Umbilical cord (tissue), 2 donors: ENCODE data around the gene PRRX1. TPM values are rescaled to one million over a fixed set of nuclear protein-coding genes. Genes with fewer than 3 reads are reported as not detected.

Experiments
- DNase-seq: peaks from one replicate; pipeline ENCODE4 v3.0.0-alpha.2; 2015; ENCODE audit warnings: low spot score
- total RNA-seq: library from RNA; depleted of rRNA; stranded (reverse); fragments of >200 nt; gene quantifications from one replicate; pipeline ENCODE4 v1.2.3, GENCODE V29; 2014; ENCODE audit warnings: low replicate concordance; ENCODE audit not compliant: insufficient read depth

PRRX1 gene
- total RNA-seq, 1 donor from 2014 or later = 7.9 TPM

GRCh38 chr1:170664828-170665612, 1.1 kb downstream of the PRRX1 start:
- DNase-seq = peak; percentile 53

- no peak for DNase-seq
Observed at GRCh38 chr1:170665629-170666028, 1.7 kb downstream of the PRRX1 start.

- no peak for DNase-seq
Observed at GRCh38 chr1:170666541-170667254, 2.8 kb downstream of the PRRX1 start.

- DNase-seq = no peak
Observed at GRCh38 chr1:170668209-170669106, 4.5 kb downstream of the PRRX1 start.

- no peak for DNase-seq
Observed at GRCh38 chr1:170669107-170669445, 5.1 kb downstream of the PRRX1 start.

GRCh38 chr1:170669586-170670530, 5.9 kb downstream of the PRRX1 start:
- DNase-seq = no peak

GRCh38 chr1:170670802-170671628, 7.1 kb downstream of the PRRX1 start:
- DNase-seq = peak; percentile 48

GRCh38 chr1:170671629-170671963, 7.7 kb downstream of the PRRX1 start:
- DNase-seq = no peak

GRCh38 chr1:170672316-170672715, 8.4 kb downstream of the PRRX1 start:
- DNase-seq = no peak

- DNase-seq = no peak
Observed at GRCh38 chr1:170674239-170674638, 10.3 kb downstream of the PRRX1 start.

GRCh38 chr1:170674986-170675385, 11.1 kb downstream of the PRRX1 start:
- no peak for DNase-seq

- DNase-seq = no peak
Observed at GRCh38 chr1:170675865-170676264, 11.9 kb downstream of the PRRX1 start.

GRCh38 chr1:170676628-170677027, 12.7 kb downstream of the PRRX1 start:
- no peak for DNase-seq

- peak; percentile 43 for DNase-seq
Observed at GRCh38 chr1:170678027-170678600, 14.2 kb downstream of the PRRX1 start.

GRCh38 chr1:170680428-170680827, 16.5 kb downstream of the PRRX1 start:
- no peak for DNase-seq

GRCh38 chr1:170682169-170682568, 18.2 kb downstream of the PRRX1 start:
- DNase-seq = no peak

GRCh38 chr1:170682809-170683208, 18.9 kb downstream of the PRRX1 start:
- no peak for DNase-seq

GRCh38 chr1:170685166-170685565, 21.2 kb downstream of the PRRX1 start:
- no peak for DNase-seq

GRCh38 chr1:170686291-170686690, 22.4 kb downstream of the PRRX1 start:
- no peak for DNase-seq

GRCh38 chr1:170687621-170688020, 23.7 kb downstream of the PRRX1 start:
- DNase-seq = no peak
